Measurements from ENCODE around the gene LTBR. TPM values are rescaled to one million over a fixed set of nuclear protein-coding genes. Genes with fewer than 3 reads are reported as not detected.

The LTBR gene
- total RNA-seq, 1 experiment from 2014 or later, result 4.8 TPM

DNA sequence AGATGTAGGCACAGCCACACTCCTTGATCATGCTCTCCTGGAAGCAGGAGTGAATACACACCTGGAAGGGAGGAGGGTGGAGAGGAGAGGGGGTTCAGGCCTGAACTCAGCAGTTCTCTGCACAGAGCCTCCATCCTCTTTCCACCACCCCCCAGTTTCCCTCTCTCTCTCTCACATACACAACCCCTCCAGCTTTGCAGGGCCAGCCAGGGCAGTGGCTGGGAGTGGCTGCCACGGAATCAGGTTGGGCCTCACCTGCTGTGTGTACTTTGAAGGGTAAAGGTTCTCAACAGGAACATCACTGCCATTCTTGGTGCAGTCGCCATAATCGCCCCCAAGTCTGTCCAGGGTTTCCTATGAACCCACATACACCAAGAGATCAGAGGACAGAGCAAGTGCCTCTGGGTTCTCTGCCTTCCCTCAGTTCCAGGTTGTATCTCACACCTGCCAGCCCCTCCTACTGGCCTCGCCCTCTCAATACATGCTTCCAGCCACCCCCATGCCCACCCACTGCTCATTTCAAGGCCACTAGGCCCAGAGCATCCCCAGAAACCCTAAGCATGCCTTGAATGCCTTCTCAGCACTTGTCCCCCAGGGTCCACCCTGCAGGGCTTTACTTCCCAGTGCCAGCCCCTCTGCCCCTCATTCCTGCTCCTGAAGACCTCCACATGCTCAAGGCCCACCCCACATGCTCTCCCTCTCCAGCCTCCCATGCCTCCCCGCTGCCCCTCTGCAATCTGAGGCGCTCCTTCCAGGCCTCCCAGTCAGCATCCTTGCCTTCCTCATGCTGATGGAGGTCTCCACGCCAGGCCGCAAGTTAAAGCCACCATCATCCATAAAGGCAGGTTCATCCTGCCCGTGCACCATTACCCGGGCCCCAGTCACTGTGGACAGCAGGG, 29.2 kb upstream of the LTBR start:
- Histone ChIP-seq H2BK5ac (ENCODE audit: insufficient read length, low read length) (no peak overlapping the region), H3K23ac (ENCODE audit: insufficient read length, low read depth, low read length) (no peak overlapping the region), H2BK12ac (ENCODE audit: insufficient read length, low read depth, low read length) (no peak overlapping the region), H2BK20ac (ENCODE audit: low read depth, low read length, poor library complexity, severe bottlenecking) (no peak overlapping the region), H4K8ac (replicated peaks; ENCODE audit: insufficient read length, low read depth, low read length) (no peak overlapping the region), H3K79me2 (ENCODE audit: insufficient read depth, low read length) (no peaks in the 10 kb centered on the region), H3K14ac (ENCODE audit: insufficient read depth, low read length) (no peak overlapping the region), H2AFZ (ENCODE audit: low read length) (no peak overlapping the region), H3K4me1 (ENCODE audit: insufficient read depth, low read length) (no peaks in the 10 kb centered on the region; the same call in 1 of the 2 replicates), H4K20me1 (ENCODE audit: control insufficient read depth, insufficient read depth, insufficient read length) (peaks cover 3% of the 10 kb centered on the region), H3K27me3 (ENCODE audit: insufficient read depth, low read length) (no peaks in the 10 kb centered on the region), H3K18ac (ENCODE audit: insufficient read length, low read depth, low read length) (no peak overlapping the region), H2AK5ac (ENCODE audit: insufficient read length, low read length) (no peak overlapping the region), H4K5ac (ENCODE audit: insufficient read length, low read depth, low read length) (no peak overlapping the region), H3K9me3 (ENCODE audit: control insufficient read depth, low read depth, low read length) (no peaks in the 10 kb centered on the region), H3K27ac (ENCODE audit: insufficient read length, low read depth, low read length) (no peak overlapping the region), H4K91ac (ENCODE audit: insufficient read length, low read depth, low read length) (no peak overlapping the region), H3K4me2 (ENCODE audit: insufficient read depth, insufficient read length, low read length) (no peak overlapping the region), H3T11ph (ENCODE audit: low read length) (no peak overlapping the region), H3K56ac (ENCODE audit: insufficient read length, low read depth, low read length) (no peak overlapping the region), H3K79me1 (ENCODE audit: insufficient read depth, low read depth, low read length, poor library complexity, severe bottlenecking) (no peaks in the 10 kb centered on the region), H3K9ac (ENCODE audit: extremely low read depth, insufficient read length, low read length) (no peak overlapping the region), H3K23me2 (ENCODE audit: insufficient read length, low read depth, low read length, poor library complexity, severe bottlenecking) (no peaks in the 10 kb centered on the region), H2BK15ac (ENCODE audit: low read depth, low read length) (no peak overlapping the region), H3K4ac (ENCODE audit: low read depth, low read length) (no peak overlapping the region), H2BK120ac (ENCODE audit: low read depth, low read length, poor library complexity, severe bottlenecking) (no peak overlapping the region)
- TF ChIP-seq, protein P1, sequence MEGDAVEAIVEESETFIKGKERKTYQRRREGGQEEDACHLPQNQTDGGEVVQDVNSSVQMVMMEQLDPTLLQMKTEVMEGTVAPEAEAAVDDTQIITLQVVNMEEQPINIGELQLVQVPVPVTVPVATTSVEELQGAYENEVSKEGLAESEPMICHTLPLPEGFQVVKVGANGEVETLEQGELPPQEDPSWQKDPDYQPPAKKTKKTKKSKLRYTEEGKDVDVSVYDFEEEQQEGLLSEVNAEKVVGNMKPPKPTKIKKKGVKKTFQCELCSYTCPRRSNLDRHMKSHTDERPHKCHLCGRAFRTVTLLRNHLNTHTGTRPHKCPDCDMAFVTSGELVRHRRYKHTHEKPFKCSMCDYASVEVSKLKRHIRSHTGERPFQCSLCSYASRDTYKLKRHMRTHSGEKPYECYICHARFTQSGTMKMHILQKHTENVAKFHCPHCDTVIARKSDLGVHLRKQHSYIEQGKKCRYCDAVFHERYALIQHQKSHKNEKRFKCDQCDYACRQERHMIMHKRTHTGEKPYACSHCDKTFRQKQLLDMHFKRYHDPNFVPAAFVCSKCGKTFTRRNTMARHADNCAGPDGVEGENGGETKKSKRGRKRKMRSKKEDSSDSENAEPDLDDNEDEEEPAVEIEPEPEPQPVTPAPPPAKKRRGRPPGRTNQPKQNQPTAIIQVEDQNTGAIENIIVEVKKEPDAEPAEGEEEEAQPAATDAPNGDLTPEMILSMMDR (conservative IDR thresholded peaks at IDR 0.05), result peak; percentile 25; the same call in 2 of the 3 replicates
- Mint-ChIP-seq H3K4me1 (peaks cover 15 to 16% of the 10 kb centered on the region in 2 experiments), H3K27ac (peak overlapping the region; percentile 52 to 82 (median 76); a peak in 5 of 7 replicates), H3K4me3 (no peak overlapping the region; a peak in 1 of 5 replicates), H3K9me3 (no peaks in the 10 kb centered on the region), H3K27me3 (ENCODE audit: low read depth) (no peaks in the 10 kb centered on the region), H3K36me3 (ENCODE audit: insufficient read depth in 1 of 3, low read depth in 3 of 3) (peaks cover 23 to 69% (median 69%) of the 10 kb centered on the region in 3 experiments; a peak in 6 of 7 replicates)
- no CpG with 5 or more reads among the region's 10 CpGs for WGBS (ENCODE audit: extremely low coverage, insufficient read length, low lambda C conversion rate)
- peak; percentile 46 for DNase-seq

Measured in H9 (cell line).